IMR-90 (cell line): Measurements from ENCODE around the gene TMEM43. TPM values are rescaled to one million over a fixed set of nuclear protein-coding genes. Genes with fewer than 3 reads are reported as not detected.

ENCODE experiments used
- BHLHE40 ChIP-seq: fragments of 150-350 bp; IDR thresholded peaks from 2 replicates; pipeline ENCODE4 v1.6.1; 2016; ENCODE audit warnings: mild to moderate bottlenecking, low read depth, low read length
- MAFK ChIP-seq: IDR thresholded peaks from 2 replicates; pipeline ENCODE4 v1.6.1; 2012; ENCODE audit warnings: low read depth, low read length, improper control_type of control experiment
- MAZ ChIP-seq: IDR thresholded peaks from 2 replicates; pipeline ENCODE4 v1.6.1; 2012; ENCODE audit warnings: low read depth, mild to moderate bottlenecking, low read length, improper control_type of control experiment, moderate library complexity, borderline replicate concordance
- MXI1 ChIP-seq: IDR thresholded peaks from 2 replicates; pipeline ENCODE4 v1.6.1; 2012; ENCODE audit warnings: low read depth, mild to moderate bottlenecking, low read length, moderate library complexity, borderline replicate concordance
- polyA plus RNA-seq, 3 experiments: library from polyadenylated mRNA; depleted of rRNA; stranded (reverse); fragments of >200 nt; gene quantifications; 2 replicates each; pipeline ENCODE4 v1.2.3, GENCODE V29; 2012; ENCODE audit warnings: low replicate concordance in 1 of 3
- total RNA-seq: library from RNA; depleted of rRNA; stranded (reverse); fragments of >200 nt; gene quantifications from 2 replicates; pipeline ENCODE4 v1.2.3, GENCODE V29; 2012

Gene TMEM43
- total and polyA plus RNA-seq, 2 of the 4 experiments (the other 2 are of a cell fraction) = 109 to 114 TPM

DNA sequence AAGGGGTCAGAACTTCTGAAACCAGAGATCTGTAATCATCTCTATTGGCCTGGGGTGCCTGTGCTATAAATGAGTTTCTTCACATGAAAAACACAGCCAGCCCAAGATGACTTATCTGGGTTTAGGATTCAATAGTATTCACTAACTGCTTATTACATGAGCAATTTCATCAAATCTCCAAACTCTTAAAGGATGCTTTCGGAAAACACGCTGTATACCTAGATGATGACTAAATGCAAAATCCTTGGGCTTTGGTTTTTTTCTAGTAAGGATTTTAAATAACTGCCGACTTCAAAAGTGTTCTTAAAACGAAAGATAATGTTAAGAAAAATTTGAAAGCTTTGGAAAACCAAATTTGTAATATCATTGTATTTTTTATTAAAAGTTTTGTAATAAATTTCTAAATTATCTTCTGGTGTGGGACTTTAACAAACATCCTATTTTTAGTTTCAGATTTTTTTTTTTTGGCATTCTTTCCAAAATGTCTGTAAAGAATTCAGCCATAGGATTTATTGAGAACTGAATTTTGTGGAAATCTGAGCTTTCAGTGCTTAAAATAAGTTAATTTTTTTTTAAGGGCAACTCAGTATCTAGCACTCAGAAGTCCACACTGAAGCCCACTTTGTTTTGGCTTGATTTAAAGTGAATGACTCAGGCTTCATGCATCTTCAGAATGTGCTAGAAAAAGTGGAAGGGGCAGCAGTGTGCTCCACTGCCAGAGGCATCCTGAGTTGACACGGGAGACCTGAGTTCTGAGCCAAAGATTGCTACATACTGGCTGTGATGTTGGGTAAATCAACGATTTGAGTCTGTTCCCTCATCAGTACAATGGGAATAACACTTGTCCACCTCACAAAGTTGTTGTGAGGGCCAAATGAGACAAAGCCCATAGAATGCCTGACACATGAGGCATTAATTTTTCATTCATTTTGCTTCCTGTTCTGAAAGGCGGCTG is 18.7 kb downstream of the TMEM43 start (continued):
- TF ChIP-seq BHLHE40 (peak; percentile 68; the same call in 1 of the 2 replicates), MXI1 (no peak), MAZ (peak; percentile 14; the same call in 1 of the 2 replicates), MAFK (no peak)
